Sigmoid colon (tissue), 7 donors: ENCODE measurements around the gene PACS1. TPM values are rescaled to one million over a fixed set of nuclear protein-coding genes. Genes with fewer than 3 reads are reported as not detected.

ENCODE experiments used
- DNase-seq: peaks from one replicate; pipeline ENCODE4 v3.0.0-alpha.2; 2019
- H3K27ac ChIP-seq, 4 donors: fragments of 200-600 bp; sonication (generic); one replicate each; pipeline ENCODE4 v1.5.1; 2016 to 2019; ENCODE audit warnings: mild to moderate bottlenecking in 1 of 4
- H3K27me3 ChIP-seq, 3 donors: fragments of 200-600 bp; sonication (generic); one replicate each; pipeline ENCODE4 v1.5.1; 2019; ENCODE audit warnings: mild to moderate bottlenecking in 1 of 3
- H3K36me3 ChIP-seq, 4 donors: fragments of 200-600 bp; sonication (generic); one replicate each; pipeline ENCODE4 v1.5.1; 2016 to 2019
- H3K4me1 ChIP-seq, 4 donors: fragments of 200-600 bp; sonication (generic); one replicate each; pipeline ENCODE4 v1.5.1; 2017 to 2019
- H3K4me3 ChIP-seq, 4 donors: fragments of 200-600 bp; sonication (generic); one replicate each; pipeline ENCODE4 v1.5.1; 2017 to 2019; ENCODE audit warnings: mild to moderate bottlenecking in 2 of 4, moderate library complexity in 1 of 4
- H3K9me3 ChIP-seq, 4 donors: fragments of 200-600 bp in 3 of 4; sonication (generic) in 3 of 4; one replicate each; pipeline versions ENCODE4 v1.5.1 to v1.6.1; 2013 to 2019
- EP300 ChIP-seq, 4 donors: sonication (generic); formaldehyde crosslinking; IDR thresholded peaks; one replicate each; pipeline ENCODE4 v1.6.1; 2017; ENCODE audit warnings: antibody characterized with exemption in 4 of 4
- POLR2A ChIP-seq, 2 donors: fragments of 450-650 bp; IDR thresholded peaks; one replicate each; pipeline ENCODE4 v1.6.1; 2016; ENCODE audit warnings: antibody characterized with exemption in 2 of 2, mild to moderate bottlenecking in 2 of 2, moderate library complexity in 2 of 2
- POLR2AphosphoS5 ChIP-seq, 4 donors: sonication (generic); formaldehyde crosslinking; IDR thresholded peaks; one replicate each; pipeline ENCODE4 v1.6.1; 2017; ENCODE audit warnings: antibody characterized with exemption in 4 of 4
- WGBS, 2 donors: extraction: QIAGEN DNeasy Blood & Tissue Kit; methylation state at CpG; one replicate each; pipeline ENCODE4 v1.1.7; 2013; 5-methylcytosine and 5-hydroxymethylcytosine counted together
- intact Hi-C: fragments of 100-400 bp; cut with DNase I; formaldehyde crosslinking; loops from one replicate; pipeline ENCODE4 v1.15.1; 2023
- polyA plus RNA-seq, 3 donors: library from polyadenylated mRNA; stranded (reverse); fragments of 200-250 nt; gene quantifications; one replicate each; pipeline ENCODE4 v1.2.3, GENCODE V29; 2013
- total RNA-seq, 4 donors: library from RNA; depleted of rRNA; stranded (reverse); fragments of >200 nt; gene quantifications; one replicate each; pipeline ENCODE4 v1.1.0, GENCODE V29; 2016
- TF ChIP-seq, protein P1 (sequence below), 4 experiments: fragments of 450-650 bp in 3 of 4; fragments of 200-600 bp in 1 of 4; IDR thresholded peaks; one replicate each; pipeline ENCODE4 v1.5.1; 2016 to 2019; ENCODE audit warnings: antibody characterized with exemption in 4 of 4, mild to moderate bottlenecking in 3 of 4, moderate library complexity in 2 of 4
- donor health status: healthy with polysubstance abuse.
- donor health status: Bipolar disorder and iron deficiency.
- donor health status: healthy.

The PACS1 gene
- total and polyA plus RNA-seq, 7 donors: 2.1 to 75.9 (median 22.8) TPM

DNA sequence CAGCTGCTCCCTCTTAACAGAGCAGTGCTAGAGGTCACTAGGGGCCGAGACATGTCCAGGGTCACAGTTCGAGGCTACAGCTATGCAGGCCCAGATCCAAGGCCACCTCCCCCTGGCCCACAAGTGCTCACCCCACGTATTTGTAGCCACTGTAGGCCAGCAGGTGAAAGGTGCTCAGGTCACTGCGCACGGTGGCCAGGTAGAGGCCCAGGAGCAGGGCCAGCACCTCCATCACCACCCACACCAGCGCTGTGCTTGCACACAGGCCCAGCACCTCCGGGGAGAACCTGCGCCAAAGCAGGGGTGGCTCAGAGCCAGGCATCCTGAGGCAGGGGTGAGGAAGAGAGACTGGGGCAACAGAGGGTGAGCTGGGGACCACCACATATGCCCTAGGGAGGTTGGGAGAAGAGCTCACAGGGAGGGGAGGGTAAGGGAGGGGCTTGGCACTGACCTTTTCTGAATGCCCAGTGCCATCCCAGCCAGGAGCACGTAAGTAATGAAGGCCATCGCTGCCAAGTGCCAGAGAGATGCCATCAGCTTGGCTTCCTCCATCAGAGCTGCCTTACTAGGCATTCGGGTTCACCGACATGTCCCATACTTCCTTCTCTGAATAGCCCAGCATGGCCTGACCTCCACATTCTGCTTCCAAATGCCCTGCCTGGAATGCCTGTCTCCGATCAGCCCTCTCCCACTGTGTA, 215.3 kb downstream of the PACS1 start:
- Histone ChIP-seq H3K4me1 (peaks cover 0 to 47% (median 35%) of the 10 kb centered on the region in 4 donors), H3K27me3 (no peaks in the 10 kb centered on the region), H3K9me3 (no peaks in the 10 kb centered on the region), H3K36me3 (peaks cover 0 to 8% (median 0%) of the 10 kb centered on the region in 4 donors), H3K27ac (no peak overlapping the region), H3K4me3 (no peak overlapping the region)
- TF ChIP-seq, protein P1, sequence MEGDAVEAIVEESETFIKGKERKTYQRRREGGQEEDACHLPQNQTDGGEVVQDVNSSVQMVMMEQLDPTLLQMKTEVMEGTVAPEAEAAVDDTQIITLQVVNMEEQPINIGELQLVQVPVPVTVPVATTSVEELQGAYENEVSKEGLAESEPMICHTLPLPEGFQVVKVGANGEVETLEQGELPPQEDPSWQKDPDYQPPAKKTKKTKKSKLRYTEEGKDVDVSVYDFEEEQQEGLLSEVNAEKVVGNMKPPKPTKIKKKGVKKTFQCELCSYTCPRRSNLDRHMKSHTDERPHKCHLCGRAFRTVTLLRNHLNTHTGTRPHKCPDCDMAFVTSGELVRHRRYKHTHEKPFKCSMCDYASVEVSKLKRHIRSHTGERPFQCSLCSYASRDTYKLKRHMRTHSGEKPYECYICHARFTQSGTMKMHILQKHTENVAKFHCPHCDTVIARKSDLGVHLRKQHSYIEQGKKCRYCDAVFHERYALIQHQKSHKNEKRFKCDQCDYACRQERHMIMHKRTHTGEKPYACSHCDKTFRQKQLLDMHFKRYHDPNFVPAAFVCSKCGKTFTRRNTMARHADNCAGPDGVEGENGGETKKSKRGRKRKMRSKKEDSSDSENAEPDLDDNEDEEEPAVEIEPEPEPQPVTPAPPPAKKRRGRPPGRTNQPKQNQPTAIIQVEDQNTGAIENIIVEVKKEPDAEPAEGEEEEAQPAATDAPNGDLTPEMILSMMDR (IDR thresholded peaks at IDR 0.05): no peak
- TF ChIP-seq POLR2A (IDR thresholded peaks at IDR 0.05) (no peak), EP300 (IDR thresholded peaks at IDR 0.05) (no peak), POLR2AphosphoS5 (IDR thresholded peaks at IDR 0.05) (no peak)
- DNase-seq: no peak
- 94% methylated on average over 13 of the region's 13 CpGs for WGBS, 2 donors
- intact Hi-C loops: no loop called here

DNA sequence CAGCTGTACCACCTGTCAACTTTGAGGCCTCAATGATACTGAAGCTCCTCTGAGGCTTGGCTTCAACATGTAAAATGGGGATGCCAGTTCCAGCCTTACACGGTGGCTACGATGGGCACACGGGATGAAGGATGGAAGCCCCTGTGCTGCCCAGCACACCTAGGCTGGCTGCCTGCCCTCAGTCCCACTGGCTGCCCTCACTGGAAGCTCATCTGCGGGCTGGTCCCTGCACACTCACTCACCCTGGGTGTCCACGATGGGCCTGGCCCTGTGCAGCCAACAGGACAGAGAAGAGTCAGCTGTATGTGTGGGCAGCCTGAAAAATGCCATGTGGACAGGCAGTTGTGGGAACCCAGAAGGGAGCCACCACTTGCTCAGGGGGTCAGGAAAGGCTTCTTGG, 216.6 kb downstream of the PACS1 start:
- H3K4me3 ChIP-seq: no peak overlapping the region
- peaks cover 6 to 7% (median 7%) of the 10 kb centered on the region in 3 donors for H3K27me3 ChIP-seq
- H3K36me3 ChIP-seq: peaks cover 0 to 8% (median 0%) of the 10 kb centered on the region in 4 donors
- H3K4me1 ChIP-seq: peaks cover 0 to 47% (median 39%) of the 10 kb centered on the region in 4 donors
- H3K9me3 ChIP-seq: no peaks in the 10 kb centered on the region
- no peak overlapping the region for H3K27ac ChIP-seq
- intact Hi-C loops: no loop called here
- WGBS, 2 donors: 88 to 94% methylated on average over 5 of the region's 5 CpGs
- no peak for DNase-seq
- TF ChIP-seq, protein P1 (IDR thresholded peaks at IDR 0.05): no peak

DNA sequence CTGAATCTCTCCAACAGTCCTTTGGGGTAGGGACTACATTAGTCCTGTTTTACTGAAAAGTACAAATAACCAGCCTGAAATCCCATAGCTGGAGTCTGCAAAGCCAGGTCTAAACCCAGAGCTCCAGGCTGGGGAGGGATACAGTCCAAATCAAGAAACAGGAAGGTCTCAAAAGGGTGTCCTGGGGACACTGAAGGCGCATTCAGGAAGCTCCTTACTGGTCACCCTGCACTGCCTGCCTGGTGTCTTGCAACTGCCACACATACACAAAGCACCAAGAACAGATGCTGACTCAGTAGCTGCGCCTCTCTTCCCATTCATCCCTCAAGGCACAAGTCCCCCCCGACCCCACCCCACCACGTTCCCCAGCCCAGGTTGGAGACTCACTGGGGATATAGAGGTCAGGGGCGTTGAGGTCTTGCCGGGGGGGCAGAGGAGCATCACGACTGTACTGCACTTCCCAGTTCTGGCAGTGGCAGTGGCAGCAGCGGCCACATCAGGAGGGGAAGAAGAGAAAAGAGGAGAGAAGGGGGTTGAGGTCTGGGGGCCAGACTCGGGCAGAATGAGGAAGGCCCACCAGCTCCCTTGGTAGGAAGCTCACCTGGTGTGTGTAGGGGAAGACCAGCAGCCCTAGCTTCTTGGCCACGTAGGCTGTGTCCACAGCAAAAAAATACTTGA, 217.3 kb downstream of the PACS1 start:
- Histone ChIP-seq H3K27ac (no peak overlapping the region), H3K27me3 (peaks cover 13 to 14% (median 13%) of the 10 kb centered on the region in 3 donors), H3K4me1 (peaks cover 0 to 48% (median 40%) of the 10 kb centered on the region in 4 donors), H3K9me3 (no peaks in the 10 kb centered on the region), H3K4me3 (no peak overlapping the region), H3K36me3 (peaks cover 0 to 8% (median 0%) of the 10 kb centered on the region in 4 donors)
- DNase-seq: no peak
- TF ChIP-seq EP300 (IDR thresholded peaks at IDR 0.05): no peak
- TF ChIP-seq POLR2AphosphoS5 (IDR thresholded peaks at IDR 0.05): no peak
- TF ChIP-seq POLR2A (IDR thresholded peaks at IDR 0.05): no peak
- TF ChIP-seq, protein P1 (IDR thresholded peaks at IDR 0.05): no peak
- WGBS, 2 donors: 77 to 84% methylated on average over 10 of the region's 10 CpGs
- intact Hi-C loops: no loop called here

DNA sequence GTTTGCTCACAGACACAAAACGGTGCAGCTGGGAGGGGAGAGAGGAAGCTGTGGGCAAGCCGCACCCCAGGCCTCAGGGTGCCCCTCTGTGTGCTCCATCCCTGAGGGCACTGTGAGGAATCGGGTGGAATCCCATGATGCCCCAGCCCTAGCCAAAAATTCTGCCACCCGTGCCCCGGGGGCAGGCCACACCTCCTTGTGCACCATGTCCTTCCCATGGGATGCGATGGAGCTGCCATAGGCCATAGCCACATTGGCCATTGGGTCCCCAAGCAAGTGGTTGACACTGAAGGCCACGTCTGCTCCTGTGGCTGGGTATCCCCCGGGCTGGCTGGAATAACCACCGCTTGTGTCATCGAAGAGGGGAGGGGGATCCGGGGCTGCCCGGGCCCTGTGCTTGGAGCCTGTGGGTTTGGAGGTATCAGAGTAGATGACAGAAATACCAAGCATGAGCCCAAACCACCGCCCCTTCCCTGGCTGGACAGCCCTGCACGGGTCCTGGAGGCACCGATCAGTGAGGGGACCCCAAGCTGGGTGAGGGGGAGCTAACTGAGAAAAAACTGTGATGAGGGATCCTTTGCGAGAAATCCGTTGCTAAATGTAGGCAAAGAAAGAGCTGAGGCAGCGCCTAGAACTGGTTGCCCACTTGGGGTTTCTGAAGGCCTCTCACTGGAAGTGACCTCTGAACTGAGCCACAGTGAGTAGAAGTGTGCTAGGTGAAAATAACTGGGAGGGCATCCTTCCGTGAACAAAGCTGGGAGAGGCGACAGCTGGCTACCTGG, 218.0 kb downstream of the PACS1 start:
- no peak for DNase-seq
- Histone ChIP-seq H3K27ac (peak overlapping the region; percentile 90 to 96 (median 94)), H3K4me1 (peaks cover 0 to 43% (median 33%) of the 10 kb centered on the region in 4 donors), H3K36me3 (peaks cover 0 to 8% (median 0%) of the 10 kb centered on the region in 4 donors), H3K4me3 (peak overlapping the region; percentile 74 to 80 (median 77)), H3K9me3 (no peaks in the 10 kb centered on the region), H3K27me3 (peaks cover 20 to 21% (median 20%) of the 10 kb centered on the region in 3 donors)
- no peak for TF ChIP-seq POLR2A (IDR thresholded peaks at IDR 0.05)
- TF ChIP-seq, protein P1 (IDR thresholded peaks at IDR 0.05): no peak
- TF ChIP-seq POLR2AphosphoS5 (IDR thresholded peaks at IDR 0.05): no peak
- TF ChIP-seq EP300 (IDR thresholded peaks at IDR 0.05): no peak
- intact Hi-C loops: no loop called here
- 49 to 53% methylated on average over 20 of the region's 20 CpGs for WGBS, 2 donors
